Right cardiac atrium (tissue), 5 donors: ENCODE data around the gene CARMIL3. TPM values are rescaled to one million over a fixed set of nuclear protein-coding genes. Genes with fewer than 3 reads are reported as not detected.
A peak's percentile ranks its signal among the peaks of the same experiment; 100 is the strongest.

ENCODE experiments used
- ATAC-seq, 2 donors: fragments of 200-7000 bp; cut with Tn5 transposase; one replicate each; pipeline versions ENCODE4 v1.8.0 to v1.9.1; 2020; ENCODE audit warnings: moderate library complexity in 2 of 2, mild to moderate bottlenecking in 1 of 2
- DNase-seq, 3 donors: peaks; one replicate each; pipeline ENCODE4 v3.0.0-alpha.2; 2020
- H3K27ac ChIP-seq: one replicate; pipeline ENCODE4 v1.5.1; 2013; ENCODE audit warnings: mild to moderate bottlenecking, low read length, control low read depth, moderate library complexity
- H3K27me3 ChIP-seq: one replicate; pipeline ENCODE4 v1.6.1; 2013; ENCODE audit not compliant: control insufficient read depth, insufficient read depth
- H3K4me1 ChIP-seq: one replicate; pipeline ENCODE4 v1.6.1; 2013; ENCODE audit warnings: low read length; ENCODE audit not compliant: control insufficient read depth, insufficient read depth
- H3K4me3 ChIP-seq: one replicate; pipeline ENCODE4 v1.5.1; 2013; ENCODE audit warnings: low read length, control low read depth
- H3K9me3 ChIP-seq: one replicate; pipeline ENCODE4 v1.6.1; 2013; ENCODE audit warnings: low read length; ENCODE audit not compliant: control insufficient read depth
- WGBS: extraction: QIAGEN DNeasy Blood & Tissue Kit; methylation state at CpG from one replicate; pipeline ENCODE4 v1.1.7; 2013; 5-methylcytosine and 5-hydroxymethylcytosine counted together
- intact Hi-C, 4 donors: fragments of 100-400 bp; cut with DNase I; formaldehyde crosslinking; loops; one replicate each; pipeline versions ENCODE4 v1.11.0 to v1.14.0; 2022 to 2023
- polyA plus RNA-seq: library from polyadenylated mRNA; stranded (reverse); fragments of 200-250 nt; gene quantifications from one replicate; pipeline ENCODE4 v1.2.3, GENCODE V29; 2013
- total RNA-seq, 4 donors: library from RNA; stranded (reverse); fragmentation: NEBNext Ultra II Directional; extraction: Animal tissue kit (Norgen Biotek cat#: 25700); gene quantifications; one replicate each; pipeline ENCODE4 v1.2.1, GENCODE V29; 2021
- donor health status: healthy with polysubstance abuse.
- donor health status: DM: no; HTN: yes; CAD: no.
- donor health status: DM: no; HTN: no; CAD: no.
- donor health status: DM: no; HTN: yes; CAD: no; lungs with severe emphysema.
- donor health status: DM: yes; HTN: yes; CAD: no.

The CARMIL3 gene
- total and polyA plus RNA-seq, 5 donors, result 0.17 to 0.45 (median 0.18) TPM

DNA sequence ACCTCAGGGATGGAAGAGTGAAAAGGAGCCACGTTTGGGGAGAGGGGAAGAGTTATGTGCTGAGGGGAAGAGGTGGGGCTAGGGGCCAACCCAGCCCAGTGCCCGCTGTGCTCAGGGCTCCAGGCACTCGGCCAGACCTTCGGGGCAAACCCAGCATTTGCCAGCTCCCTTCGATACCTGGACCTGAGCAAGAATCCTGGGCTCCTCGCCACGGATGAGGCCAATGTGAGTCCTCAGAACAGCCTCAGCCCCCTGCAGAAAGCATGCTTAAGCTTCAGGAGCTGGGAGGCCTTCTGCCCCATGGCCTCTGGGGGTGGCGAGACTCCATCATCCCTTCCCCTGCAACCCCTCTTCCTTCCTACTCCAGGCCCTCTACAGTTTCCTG, 5.0 kb downstream of the CARMIL3 start:
- Histone ChIP-seq H3K27me3 (no peaks in the 10 kb centered on the region), H3K4me1 (no peaks in the 10 kb centered on the region), H3K27ac (no peak overlapping the region), H3K4me3 (no peak overlapping the region), H3K9me3 (no peaks in the 10 kb centered on the region)
- 66% methylated on average over 8 of the region's 8 CpGs for WGBS
- intact Hi-C loops, result loop anchor here (5.0 to 10.0 kb wide), 3 partner anchors 36 to 51 kb away; partner anchors contain the start of gene PCK2 (in 1 of the 4)
- DNase-seq, result peak in 1 of 3 donors; percentile 42
- ATAC-seq, result no peak

DNA sequence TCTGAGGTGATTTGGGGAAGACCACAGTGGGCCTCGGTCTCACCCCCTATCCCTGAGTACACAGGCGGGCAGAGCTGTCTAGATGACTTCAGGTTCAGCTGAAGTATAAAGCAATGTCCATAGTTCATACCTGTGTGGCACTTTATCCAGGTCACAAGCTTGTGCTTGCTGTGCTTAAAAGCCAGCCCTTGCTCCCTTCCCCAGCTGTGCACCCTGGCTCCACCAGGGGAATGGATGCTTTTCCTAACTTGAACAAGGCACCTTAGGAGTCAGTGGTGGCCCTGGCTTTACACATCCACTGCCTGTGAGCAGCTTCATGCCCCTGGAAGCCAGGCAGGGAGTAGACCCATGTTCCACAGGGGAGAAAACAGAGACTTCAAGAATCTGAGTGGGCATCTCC, 5.5 kb downstream of the CARMIL3 start:
- H3K27me3 ChIP-seq, result no peaks in the 10 kb centered on the region
- intact Hi-C loops, result loop anchor here (5.0 to 10.0 kb wide), 3 partner anchors 35 to 50 kb away; partner anchors contain the start of gene PCK2 (in 1 of the 4)

DNA sequence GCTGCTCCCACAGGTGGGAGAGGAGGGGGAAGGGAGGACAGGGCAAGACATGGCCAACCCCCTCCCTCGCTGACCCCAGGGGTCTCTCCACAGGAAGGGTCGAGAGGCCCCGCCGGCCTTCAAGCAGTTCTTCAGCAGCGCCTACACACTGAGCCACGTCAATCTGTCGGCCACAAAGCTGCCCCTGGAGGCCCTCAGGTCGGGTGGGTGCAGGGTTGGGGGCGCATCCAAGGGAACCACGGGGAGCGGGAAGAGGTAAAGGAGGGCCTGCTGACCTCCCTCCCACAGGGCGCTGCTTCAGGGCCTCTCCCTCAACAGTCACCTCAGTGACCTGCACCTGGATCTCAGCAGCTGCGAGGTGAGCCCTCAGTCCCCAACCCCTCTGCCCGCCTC, 6.1 kb downstream of the CARMIL3 start:
- intact Hi-C loops, result loop anchor here (5.0 to 10.0 kb wide), 3 partner anchors 34 to 49 kb away; partner anchors contain the start of gene PCK2 (in 1 of the 4)
- Histone ChIP-seq H3K27ac (no peak overlapping the region), H3K27me3 (no peaks in the 10 kb centered on the region), H3K9me3 (no peaks in the 10 kb centered on the region), H3K4me1 (no peaks in the 10 kb centered on the region), H3K4me3 (no peak overlapping the region)
- peak in 1 of 3 donors; percentile 59 for DNase-seq
- peak in 1 of 2 donors; percentile 3 for ATAC-seq
- 57% methylated on average over 14 of the region's 14 CpGs for WGBS

More for the DNA sequence above, 5.5 kb downstream of the CARMIL3 start:
- no peak overlapping the region for H3K4me3 ChIP-seq
- no peaks in the 10 kb centered on the region for H3K9me3 ChIP-seq
- 83% methylated on average over 2 of the region's 2 CpGs for WGBS
- H3K4me1 ChIP-seq, result no peaks in the 10 kb centered on the region
- no peak overlapping the region for H3K27ac ChIP-seq
- DNase-seq (no peak), ATAC-seq (no peak)

DNA sequence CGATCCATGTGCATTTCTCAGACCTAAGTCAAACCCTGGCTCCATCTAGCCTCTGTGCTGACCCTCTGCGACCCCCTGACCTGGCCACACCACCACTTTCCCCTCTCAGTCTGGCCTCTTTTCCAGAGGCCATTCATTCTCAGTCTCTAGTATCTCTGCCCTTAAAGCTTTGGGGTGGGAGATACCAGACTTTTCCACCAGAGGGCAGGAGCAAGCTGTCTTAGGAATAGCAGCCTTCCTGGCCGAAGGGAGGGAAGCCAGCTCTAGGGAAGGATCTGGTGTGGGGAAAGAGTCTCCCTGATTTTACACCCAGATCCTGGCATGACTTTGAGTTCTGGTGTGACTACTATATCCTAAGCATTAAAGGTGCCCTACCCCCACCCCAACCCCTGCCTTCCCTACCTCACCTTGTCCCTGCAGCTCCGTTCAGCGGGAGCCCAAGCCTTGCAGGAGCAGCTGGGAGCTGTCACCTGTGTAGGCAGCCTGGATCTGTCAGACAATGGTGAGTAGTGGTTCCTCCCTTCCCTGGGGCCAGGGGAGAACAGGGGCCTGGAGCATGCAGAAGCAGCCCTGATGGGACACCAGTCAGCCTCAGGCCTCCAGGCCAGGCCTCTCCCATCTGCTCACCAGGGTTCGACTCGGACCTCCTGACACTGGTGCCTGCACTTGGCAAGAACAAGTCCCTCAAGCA, 6.6 kb downstream of the CARMIL3 start:
- WGBS, result 51% methylated on average over 7 of the region's 7 CpGs
- DNase-seq (peak in 2 of 3 donors; percentile 63 to 83), ATAC-seq (peak; percentile 72 to 74)
- H3K27me3 ChIP-seq, result no peaks in the 10 kb centered on the region
- no peaks in the 10 kb centered on the region for H3K4me1 ChIP-seq
- H3K27ac ChIP-seq, result no peak overlapping the region
- H3K4me3 ChIP-seq, result no peak overlapping the region
- intact Hi-C loops, result loop anchor here (5.0 to 10.0 kb wide), 3 partner anchors 34 to 49 kb away; partner anchors contain the start of gene PCK2 (in 1 of the 4)
- no peaks in the 10 kb centered on the region for H3K9me3 ChIP-seq

DNA sequence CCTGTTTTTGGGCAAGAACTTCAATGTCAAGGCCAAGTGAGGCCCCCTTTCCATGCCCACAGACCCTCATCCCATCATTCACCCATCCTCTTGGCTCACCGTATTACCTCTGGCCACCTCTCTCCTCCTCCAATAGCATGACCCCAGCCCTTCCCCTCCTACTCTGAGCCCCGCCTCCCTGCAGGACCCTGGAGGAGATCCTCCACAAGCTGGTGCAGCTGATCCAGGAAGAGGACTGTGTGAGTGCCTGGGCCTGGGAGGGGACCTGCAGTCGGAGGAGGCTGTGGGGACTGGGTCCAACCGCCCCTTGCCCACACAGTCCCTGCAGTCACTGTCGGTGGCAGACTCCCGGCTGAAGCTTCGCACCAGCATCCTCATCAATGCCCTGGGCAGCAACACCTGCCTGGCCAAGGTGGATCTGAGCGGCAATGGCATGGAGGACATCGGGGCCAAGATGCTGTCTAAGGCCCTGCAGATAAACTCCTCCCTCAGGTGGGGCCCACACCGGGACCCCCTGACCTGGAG, 7.2 kb downstream of the CARMIL3 start:
- intact Hi-C loops, result loop anchor here (5.0 to 10.0 kb wide), 3 partner anchors 33 to 48 kb away; partner anchors contain the start of gene PCK2 (in 1 of the 4)
- Histone ChIP-seq H3K27me3 (no peaks in the 10 kb centered on the region), H3K4me3 (no peak overlapping the region), H3K4me1 (no peaks in the 10 kb centered on the region), H3K27ac (no peak overlapping the region), H3K9me3 (no peaks in the 10 kb centered on the region)
- 89% methylated on average over 10 of the region's 10 CpGs for WGBS
- ATAC-seq (no peak), DNase-seq (no peak)

DNA sequence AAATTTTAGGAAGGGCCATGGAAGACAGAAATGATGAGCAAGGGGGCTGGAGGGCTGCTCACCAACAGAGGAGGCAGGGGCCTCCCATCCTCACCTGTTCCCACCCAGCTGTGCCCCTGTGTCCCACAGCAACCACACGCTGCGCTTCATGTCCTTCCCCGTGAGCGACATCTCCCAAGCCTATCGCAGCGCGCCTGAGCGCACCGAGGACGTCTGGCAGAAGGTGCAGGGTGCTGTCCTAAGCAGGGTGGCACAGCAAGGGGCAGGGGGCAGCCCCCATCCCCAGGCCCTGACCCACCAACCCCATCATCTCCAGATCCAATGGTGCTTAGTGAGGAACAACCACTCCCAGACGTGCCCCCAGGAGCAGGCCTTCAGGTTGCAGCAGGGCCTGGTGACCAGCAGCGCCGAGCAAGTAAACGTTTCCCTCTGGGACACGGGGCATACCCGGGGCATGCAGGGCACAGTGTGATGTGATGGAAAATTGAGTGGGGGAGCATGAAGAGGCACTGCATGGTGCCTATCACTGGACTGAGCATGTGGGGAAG, 8.1 kb downstream of the CARMIL3 start:
- H3K4me1 ChIP-seq, result no peaks in the 10 kb centered on the region
- 93% methylated on average over 16 of the region's 16 CpGs for WGBS
- DNase-seq (no peak), ATAC-seq (no peak)
- no peak overlapping the region for H3K4me3 ChIP-seq
- intact Hi-C loops, result loop anchor here (5.0 to 10.0 kb wide), 3 partner anchors 32 to 47 kb away; partner anchors contain the start of gene PCK2 (in 1 of the 4)
- H3K27me3 ChIP-seq, result no peaks in the 10 kb centered on the region
- H3K9me3 ChIP-seq, result no peaks in the 10 kb centered on the region
- no peak overlapping the region for H3K27ac ChIP-seq

DNA sequence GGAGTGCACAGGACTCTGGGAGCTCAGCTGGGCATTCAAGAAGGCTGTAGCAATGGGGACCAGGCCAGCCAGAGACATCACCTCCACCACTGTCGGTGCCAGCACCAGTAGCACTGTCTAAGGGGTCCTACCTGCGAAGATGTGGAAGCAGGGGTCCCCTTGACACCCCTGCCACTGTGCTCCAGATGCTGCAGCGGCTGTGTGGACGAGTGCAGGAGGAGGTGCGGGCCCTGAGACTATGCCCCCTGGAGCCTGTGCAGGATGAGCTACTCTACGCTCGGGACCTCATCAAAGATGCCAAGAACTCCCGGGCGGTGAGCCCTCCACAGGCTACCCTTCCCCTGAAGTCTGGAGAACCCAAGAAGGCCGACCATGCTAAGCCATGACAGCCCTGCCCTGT, 8.6 kb downstream of the CARMIL3 start:
- DNase-seq (no peak), ATAC-seq (no peak)
- intact Hi-C loops, result no loop called here
- no peaks in the 10 kb centered on the region for H3K27me3 ChIP-seq
- H3K4me1 ChIP-seq, result no peaks in the 10 kb centered on the region
- no peak overlapping the region for H3K4me3 ChIP-seq
- no peak overlapping the region for H3K27ac ChIP-seq
- H3K9me3 ChIP-seq, result no peaks in the 10 kb centered on the region
- WGBS, result 92% methylated on average over 10 of the region's 10 CpGs

DNA sequence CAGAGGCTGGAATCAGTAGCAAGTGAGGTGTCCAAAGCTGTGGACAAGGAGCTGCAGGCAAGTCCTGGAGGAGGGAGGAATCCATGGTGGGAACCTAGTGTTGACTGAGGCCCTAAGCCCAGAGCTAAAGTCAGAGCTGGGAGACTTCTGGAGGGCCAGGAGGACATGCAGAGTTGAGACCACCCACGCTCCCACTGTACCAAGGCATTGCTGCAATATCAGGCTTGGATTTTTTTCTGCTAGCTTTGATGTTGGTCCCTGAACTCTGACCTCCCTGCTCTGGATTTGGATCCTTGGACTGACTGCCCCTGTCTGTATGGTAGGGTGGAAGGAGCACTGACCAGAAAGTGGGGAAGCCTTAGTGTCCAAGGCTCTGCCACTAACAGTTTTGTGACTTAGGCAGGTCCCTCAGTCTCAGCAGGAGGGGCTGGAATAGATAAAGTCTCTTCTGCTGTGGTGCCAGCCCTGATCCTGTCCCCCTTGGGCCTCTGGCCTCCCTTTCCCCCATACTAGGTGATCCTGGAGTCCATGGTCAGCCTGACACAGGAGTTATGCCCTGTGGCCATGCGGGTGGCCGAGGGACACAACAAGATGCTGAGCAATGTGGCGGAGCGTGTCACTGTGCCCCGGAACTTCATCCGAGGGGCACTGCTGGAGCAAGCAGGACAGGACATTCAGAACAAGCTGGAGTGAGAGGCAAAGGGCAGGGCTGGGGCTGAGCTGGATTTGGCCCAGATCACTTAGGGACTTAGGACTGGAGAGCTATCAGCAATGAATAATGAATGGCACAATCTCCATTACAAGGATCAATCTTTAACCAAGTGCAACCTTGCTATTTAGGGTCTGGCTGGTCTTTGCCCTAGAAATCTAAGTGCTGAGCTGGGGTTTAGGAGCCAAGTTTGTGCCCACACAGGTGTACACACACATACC, 9.4 kb downstream of the CARMIL3 start:
- no peak overlapping the region for H3K4me3 ChIP-seq
- no peaks in the 10 kb centered on the region for H3K4me1 ChIP-seq
- 93% methylated on average over 7 of the region's 7 CpGs for WGBS
- H3K9me3 ChIP-seq, result no peaks in the 10 kb centered on the region
- ATAC-seq (no peak), DNase-seq (no peak)
- no peak overlapping the region for H3K27ac ChIP-seq
- no peaks in the 10 kb centered on the region for H3K27me3 ChIP-seq
- intact Hi-C loops, result no loop called here

DNA sequence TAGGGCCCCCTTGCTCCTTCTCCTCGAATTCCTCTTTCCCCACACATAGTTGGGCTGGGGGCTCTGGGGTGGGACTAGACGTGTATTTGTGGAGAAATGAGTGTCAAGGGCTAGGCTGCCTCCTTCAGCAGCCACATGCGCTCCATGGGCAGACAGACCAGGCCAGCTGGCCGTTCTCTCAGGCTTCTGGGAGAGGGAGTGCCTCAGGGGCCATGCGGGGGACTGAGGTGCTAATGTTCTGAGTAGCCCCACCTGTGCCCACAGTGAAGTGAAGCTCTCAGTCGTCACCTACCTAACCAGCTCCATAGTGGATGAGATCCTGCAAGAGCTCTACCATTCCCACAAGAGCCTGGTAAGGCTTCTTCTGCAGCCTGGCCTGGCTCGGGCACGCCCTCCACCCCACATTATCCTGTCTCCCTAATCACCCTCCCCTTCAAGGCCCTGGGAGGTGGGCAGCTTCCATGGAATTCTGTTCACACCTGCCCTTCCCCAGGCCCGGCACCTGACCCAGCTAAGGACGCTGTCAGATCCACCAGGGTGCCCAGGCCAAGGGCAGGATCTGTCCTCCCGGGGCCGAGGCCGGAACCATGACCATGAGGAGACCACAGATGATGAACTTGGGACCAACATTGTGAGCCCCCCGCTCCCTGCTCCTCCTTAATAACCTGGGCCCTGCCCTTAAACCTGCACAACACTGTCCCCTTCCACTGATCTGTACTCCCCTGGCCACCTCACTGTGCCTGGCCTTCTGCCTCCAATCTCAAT, 10.6 kb downstream of the CARMIL3 start:
- DNase-seq, result peak in 1 of 3 donors; percentile 42

DNA sequence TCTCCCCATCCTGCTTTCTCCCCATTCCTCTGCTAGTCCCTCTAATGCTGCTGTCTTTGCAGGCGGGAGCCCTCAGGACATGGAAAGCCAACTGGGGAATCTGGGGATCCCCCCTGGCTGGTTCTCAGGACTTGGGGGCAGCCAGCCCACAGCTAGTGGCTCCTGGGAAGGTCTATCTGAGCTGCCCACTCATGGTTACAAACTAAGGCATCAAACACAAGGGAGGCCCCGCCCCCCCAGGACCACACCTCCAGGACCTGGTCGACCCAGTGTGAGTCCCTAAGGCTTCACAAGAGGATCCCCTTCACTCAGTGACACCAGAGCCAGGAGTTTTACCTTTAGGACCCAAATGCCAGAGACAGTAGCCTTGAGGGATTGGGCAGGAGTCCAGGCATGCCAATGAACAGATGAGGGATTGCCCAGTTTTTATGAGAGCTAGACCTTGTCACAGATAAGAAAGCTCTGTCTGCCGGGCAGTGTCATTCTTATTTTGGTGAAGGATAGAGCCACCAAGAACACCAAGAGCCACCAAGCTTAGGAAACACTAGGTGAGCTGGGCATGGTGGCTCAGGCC, 11.5 kb downstream of the CARMIL3 start:
- intact Hi-C loops, result no loop called here
- 73% methylated on average over 4 of the region's 4 CpGs for WGBS
- H3K4me3 ChIP-seq, result no peak overlapping the region
- ATAC-seq (no peak), DNase-seq (no peak)
- no peaks in the 10 kb centered on the region for H3K4me1 ChIP-seq
- H3K27ac ChIP-seq, result no peak overlapping the region
- no peaks in the 10 kb centered on the region for H3K9me3 ChIP-seq
- H3K27me3 ChIP-seq, result no peaks in the 10 kb centered on the region

More for the DNA sequence above, 10.6 kb downstream of the CARMIL3 start:
- no peaks in the 10 kb centered on the region for H3K4me1 ChIP-seq
- no peaks in the 10 kb centered on the region for H3K27me3 ChIP-seq
- H3K27ac ChIP-seq, result no peak overlapping the region
- H3K4me3 ChIP-seq, result no peak overlapping the region
- intact Hi-C loops, result no loop called here
- no peak for ATAC-seq
- H3K9me3 ChIP-seq, result no peaks in the 10 kb centered on the region
- 87% methylated on average over 14 of the region's 14 CpGs for WGBS
